Keratinocyte (primary cell): ENCODE data around the gene GREM2.

ENCODE experiments used
- CTCF ChIP-seq, 3 experiments: IDR thresholded peaks in 1 of 3; conservative IDR thresholded peaks in 1 of 3; optimal IDR thresholded peaks in 1 of 3; 2 replicates in 2 of 3; 3 replicates in 1 of 3; pipeline versions ENCODE3 to v1.5.1; 2011; ENCODE audit warnings: low read length in 3 of 3, mild to moderate bottlenecking in 3 of 3, moderate library complexity in 2 of 3, control low read depth in 1 of 3, inconsistent platforms in 1 of 3; ENCODE audit not compliant: insufficient read depth in 2 of 3; ENCODE audit errors: extremely low read depth in 1 of 3
- EZH2 ChIP-seq: IDR thresholded peaks from one replicate; pipeline ENCODE4 v1.6.1; 2012; ENCODE audit warnings: inconsistent platforms, mild to moderate bottlenecking, low read length, moderate library complexity

- TF ChIP-seq EZH2 (no peak), CTCF (optimal IDR thresholded peaks at IDR 0.05 in 1 of 3, IDR thresholded peaks at IDR 0.05 in 1 of 3, conservative IDR thresholded peaks at IDR 0.05 in 1 of 3; ENCODE audit: extremely low read depth in 1 of 3, insufficient read depth in 2 of 3, low read length in 3 of 3) (no peak)
Observed at GRCh38 chr1:240650877-240651276, 38.9 kb upstream of the GREM2 start.
